Endothelial cell of coronary artery (primary cell): ENCODE data around the gene FAH. TPM values are rescaled to one million over a fixed set of nuclear protein-coding genes. Genes with fewer than 3 reads are reported as not detected.

Experiments used
- total RNA-seq: library from RNA; depleted of rRNA; stranded (reverse); fragments of >200 nt; gene quantifications from 2 replicates; pipeline ENCODE4 v1.2.3, GENCODE V29; 2014

FAH gene
- total RNA-seq, result 15.5 and 15.9 TPM in 2 replicates

DNA sequence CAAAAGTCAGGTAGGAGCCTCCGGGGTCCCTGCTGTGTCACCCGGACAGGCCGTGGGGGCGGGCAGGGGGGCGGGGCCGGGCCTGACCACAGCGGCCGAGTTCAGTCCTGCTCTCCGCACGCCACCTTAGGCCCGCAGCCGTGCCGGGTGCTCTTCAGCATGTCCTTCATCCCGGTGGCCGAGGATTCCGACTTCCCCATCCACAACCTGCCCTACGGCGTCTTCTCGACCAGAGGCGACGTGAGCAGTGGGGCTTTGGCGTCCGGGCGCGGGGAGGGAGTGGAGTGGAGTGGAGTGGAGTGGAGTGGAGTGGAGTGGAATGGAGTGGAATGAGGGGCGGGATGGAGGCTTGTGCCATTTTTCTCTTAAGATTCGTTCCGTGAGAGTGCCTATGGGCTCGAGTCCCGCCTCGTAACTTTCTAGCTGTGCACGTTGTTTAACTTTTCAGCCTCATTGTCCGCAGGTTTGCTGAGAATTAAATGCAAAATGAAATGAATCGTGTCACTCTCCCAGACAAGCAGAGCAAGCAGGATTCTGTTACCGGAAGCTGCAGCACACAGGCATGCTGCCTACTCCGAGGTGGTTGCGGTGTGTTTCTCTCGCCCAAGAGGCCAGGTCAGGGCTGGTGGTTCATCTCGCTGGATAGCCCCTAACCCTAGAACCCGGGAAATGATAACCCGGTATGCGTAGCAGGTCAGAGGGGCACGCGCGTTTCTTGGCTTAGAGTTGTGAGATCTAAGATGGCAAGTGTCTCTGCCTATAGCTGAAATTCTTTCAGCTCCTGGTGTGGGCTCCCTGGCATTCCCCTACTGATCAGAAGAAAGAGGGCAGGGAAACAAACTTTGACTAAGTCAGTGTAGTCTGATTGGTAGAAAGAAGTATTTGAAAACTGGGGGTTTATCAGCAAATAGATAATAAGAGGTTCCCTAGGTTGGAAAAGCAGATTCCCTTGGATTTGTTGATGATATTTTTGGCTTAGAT is at the start of gene FAH:
FAH (plus strand) TSS at position 104 of the 981 bp plus-strand sequence; CDS start at position 160, 56 bp downstream.

Other genes with a start within 250 kb of the FAH start
- 0.19 and 2.3 TPM in 2 replicates for gene BCL2A1, start 181.8 kb upstream of the FAH start, total RNA-seq
- gene ZFAND6, start 93.3 kb upstream of the FAH start, total RNA-seq, result 155 and 169 TPM in 2 replicates
- gene CTXND1, start 99.2 kb downstream of the FAH start, total RNA-seq, result not detected in 2 replicates